ENCODE results near the gene NGRN. TPM values are rescaled to one million over a fixed set of nuclear protein-coding genes. Genes with fewer than 3 reads are reported as not detected.
A peak's percentile ranks its signal among the peaks of the same experiment; 100 is the strongest.
"Not testable (repeated sequence)": the region's sequence is repeated elsewhere in the genome, so short reads cannot be mapped to it uniquely, and the experiment has no call there.

NGRN gene
- total and polyA plus RNA-seq, 7 donors = 188 to 298 (median 212) TPM

DNA sequence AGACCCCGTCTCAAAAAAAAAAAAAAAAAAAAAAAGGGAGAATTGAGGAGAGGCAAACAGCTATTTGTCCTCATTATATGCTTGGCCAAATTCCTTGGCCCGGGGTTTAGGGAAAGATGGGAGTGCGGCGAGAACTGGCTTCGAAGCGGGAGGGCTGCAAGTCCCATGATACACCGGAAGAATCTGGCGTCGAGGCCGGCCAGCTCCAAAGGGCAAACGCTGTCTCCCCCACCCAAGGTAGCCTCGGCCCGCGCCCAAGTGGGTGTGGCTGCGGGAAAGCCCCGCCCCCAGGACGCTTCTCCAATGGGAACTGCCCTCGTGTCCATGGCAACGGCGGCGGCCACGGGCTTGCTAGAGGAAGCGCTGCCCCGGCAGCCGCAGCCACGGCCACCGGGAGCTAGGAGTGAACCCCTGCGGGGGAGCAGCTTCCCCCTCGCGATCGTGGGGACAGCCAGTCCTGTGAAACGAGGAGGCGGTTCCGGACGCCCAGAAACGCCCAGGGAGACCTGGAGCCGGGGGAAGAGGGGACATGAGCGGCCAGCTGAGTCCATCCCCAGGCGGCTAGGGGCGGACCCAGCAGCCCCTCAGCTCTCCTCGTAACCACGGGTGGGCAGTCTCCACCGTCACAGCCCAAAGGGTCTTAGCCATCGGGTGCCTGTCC lies 16.1 kb upstream of the NGRN start, which contains the start of gene TTLL13:
TSS of gene TTLL13 (plus strand) at position 354 of the 661 bp plus-strand sequence. CDS start 1,075 bp downstream, outside the sequence.
- ATAC-seq (peak; percentile 94 to 99 (median 96)), DNase-seq (peak; percentile 95 to 98)
- peaks cover 8% of the 10 kb centered on the region for H3K4me1 ChIP-seq
- 0 to 1% (median 1%) methylated on average over 37 to 44 of the region's 44 CpGs for WGBS, 3 donors
- no peak for TF ChIP-seq CTCF (IDR thresholded peaks at IDR 0.05)
- peak within 1 kb of the TSS; percentile 74 for H3K4me3 ChIP-seq
- H3K9me3 ChIP-seq = no peaks in the 10 kb centered on the region
- H3K27me3 ChIP-seq (ENCODE audit: insufficient read depth in 3 of 3, low read length in 2 of 3) = no peaks in the 10 kb centered on the region
- H3K27ac ChIP-seq = no peak within 1 kb of the TSS
- intact Hi-C loops (cut with DNase I) = no loop called here
- H3K36me3 ChIP-seq (ENCODE audit: insufficient read depth in 1 of 2, low read depth in 1 of 2) = no peaks in the 10 kb centered on the region

- DNase-seq = no peak
- WGBS, 3 donors = 68 to 77% (median 75%) methylated on average over 7 of the region's 7 CpGs
- no peak overlapping the region for H3K4me3 ChIP-seq
- ATAC-seq = no peak
- H3K36me3 ChIP-seq (ENCODE audit: insufficient read depth in 1 of 2, low read depth in 1 of 2) = no peaks in the 10 kb centered on the region
- TF ChIP-seq CTCF (IDR thresholded peaks at IDR 0.05) = no peak
- H3K27ac ChIP-seq = no peak overlapping the region
- no peaks in the 10 kb centered on the region for H3K4me1 ChIP-seq
- intact Hi-C loops (cut with DNase I) = no loop called here
- H3K9me3 ChIP-seq = no peaks in the 10 kb centered on the region
- H3K27me3 ChIP-seq (ENCODE audit: insufficient read depth in 3 of 3, low read length in 2 of 3) = no peaks in the 10 kb centered on the region
Observed at GRCh38 chr15:90257776-90258175, 7.7 kb upstream of the NGRN start.

- no peak for ATAC-seq
- 86 to 92% (median 89%) methylated on average over 5 of the region's 5 CpGs for whole genome bisulfite sequencing, 3 donors
- H3K36me3 ChIP-seq (ENCODE audit: insufficient read depth in 1 of 2, low read depth in 1 of 2) = no peaks in the 10 kb centered on the region
Observed at GRCh38 chr15:90259524-90259923, 5.9 kb upstream of the NGRN start.

DNA sequence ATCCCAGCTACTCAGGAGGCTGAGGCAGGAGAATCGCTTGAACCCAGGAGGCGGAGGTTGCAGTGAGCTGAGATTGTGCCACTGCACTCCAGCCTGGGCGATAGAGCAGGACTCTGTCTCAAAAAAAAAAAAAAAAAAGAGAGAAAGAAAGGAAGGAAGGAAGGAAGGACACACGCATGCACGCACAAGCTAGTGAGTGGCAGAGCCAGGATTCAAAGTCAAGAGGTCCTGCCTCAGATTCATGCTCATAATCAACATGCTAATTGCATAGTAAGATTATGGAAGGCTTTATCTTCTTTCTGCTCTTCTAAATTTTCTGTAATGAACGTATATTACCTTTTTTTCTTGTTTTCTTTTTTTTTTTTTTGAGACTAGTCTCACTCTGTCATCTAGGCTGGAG lies 4.7 kb upstream of the NGRN start:
- H3K36me3 ChIP-seq (ENCODE audit: insufficient read depth in 1 of 2, low read depth in 1 of 2); DNase-seq; H3K27me3 ChIP-seq (ENCODE audit: insufficient read depth in 3 of 3, low read length in 2 of 3); H3K27ac ChIP-seq; H3K4me3 ChIP-seq; H3K9me3 ChIP-seq; ATAC-seq; intact Hi-C loops (cut with DNase I): not testable (repeated sequence)
- 76 to 81% (median 80%) methylated on average over 3 to 5 of the region's 6 CpGs for WGBS, 3 donors
- peaks cover 10% of the 10 kb centered on the region for H3K4me1 ChIP-seq

More at GRCh38 chr15:90259524-90259923, 5.9 kb upstream of the NGRN start:
- H3K4me3 ChIP-seq = no peak overlapping the region
- no peaks in the 10 kb centered on the region for H3K9me3 ChIP-seq
- no peak overlapping the region for H3K27ac ChIP-seq
- H3K27me3 ChIP-seq (ENCODE audit: insufficient read depth in 3 of 3, low read length in 2 of 3) = no peaks in the 10 kb centered on the region
- DNase-seq = no peak
- TF ChIP-seq CTCF (IDR thresholded peaks at IDR 0.05) = no peak
- intact Hi-C loops (cut with DNase I) = no loop called here
- peaks cover 7% of the 10 kb centered on the region for H3K4me1 ChIP-seq

- Histone ChIP-seq H3K4me1 (peaks cover 13% of the 10 kb centered on the region), H3K27ac (no peak overlapping the region), H3K27me3 (ENCODE audit: insufficient read depth in 3 of 3, low read length in 2 of 3) (no peaks in the 10 kb centered on the region), H3K36me3 (ENCODE audit: insufficient read depth in 1 of 2, low read depth in 1 of 2) (peaks cover 0 to 2% of the 10 kb centered on the region in 2 donors), H3K4me3 (no peak overlapping the region), H3K9me3 (no peaks in the 10 kb centered on the region)
- TF ChIP-seq CTCF (IDR thresholded peaks at IDR 0.05) = no peak
- intact Hi-C loops (cut with DNase I) = no loop called here
- 70 to 77% (median 77%) methylated on average over 5 of the region's 5 CpGs for WGBS, 3 donors
- ATAC-seq (no peak), DNase-seq (no peak)
Observed at GRCh38 chr15:90261811-90262210, 3.7 kb upstream of the NGRN start.

Measured in psoas muscle (tissue), 8 donors.